Measurements from ENCODE around the gene FHIT. TPM values are rescaled to one million over a fixed set of nuclear protein-coding genes. Genes with fewer than 3 reads are reported as not detected.

Gene FHIT
- total RNA-seq, 2 donors from 2014 or later, result 10.4 to 15.8 TPM

DNA sequence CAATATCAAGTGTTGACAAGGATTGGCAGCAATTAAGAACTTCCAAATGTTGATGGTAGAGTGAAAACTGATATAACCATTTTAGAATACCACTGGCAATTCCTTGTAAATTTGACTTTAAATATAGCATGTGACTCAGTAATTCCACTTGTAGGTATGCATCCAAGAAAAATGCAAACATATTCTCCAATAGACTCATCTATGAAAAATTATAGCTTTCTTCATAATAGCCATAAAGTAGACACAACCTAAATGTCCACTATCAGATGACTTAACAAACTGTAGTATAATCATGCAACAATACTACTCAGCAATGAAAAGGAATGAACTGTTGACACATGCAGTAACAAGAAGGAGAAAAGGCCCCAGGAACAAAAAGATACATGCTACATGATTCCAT is 988.1 kb downstream of the FHIT start:
- no peak overlapping the region for H3K27ac ChIP-seq
- no peaks in the 10 kb centered on the region for H3K36me3 ChIP-seq (replicated peaks in 1 of 2; ENCODE audit: insufficient read depth in 1 of 2, low read depth in 2 of 2)
- DNase-seq, result no peak
- ATAC-seq, result no peak
- TF ChIP-seq, protein P1, sequence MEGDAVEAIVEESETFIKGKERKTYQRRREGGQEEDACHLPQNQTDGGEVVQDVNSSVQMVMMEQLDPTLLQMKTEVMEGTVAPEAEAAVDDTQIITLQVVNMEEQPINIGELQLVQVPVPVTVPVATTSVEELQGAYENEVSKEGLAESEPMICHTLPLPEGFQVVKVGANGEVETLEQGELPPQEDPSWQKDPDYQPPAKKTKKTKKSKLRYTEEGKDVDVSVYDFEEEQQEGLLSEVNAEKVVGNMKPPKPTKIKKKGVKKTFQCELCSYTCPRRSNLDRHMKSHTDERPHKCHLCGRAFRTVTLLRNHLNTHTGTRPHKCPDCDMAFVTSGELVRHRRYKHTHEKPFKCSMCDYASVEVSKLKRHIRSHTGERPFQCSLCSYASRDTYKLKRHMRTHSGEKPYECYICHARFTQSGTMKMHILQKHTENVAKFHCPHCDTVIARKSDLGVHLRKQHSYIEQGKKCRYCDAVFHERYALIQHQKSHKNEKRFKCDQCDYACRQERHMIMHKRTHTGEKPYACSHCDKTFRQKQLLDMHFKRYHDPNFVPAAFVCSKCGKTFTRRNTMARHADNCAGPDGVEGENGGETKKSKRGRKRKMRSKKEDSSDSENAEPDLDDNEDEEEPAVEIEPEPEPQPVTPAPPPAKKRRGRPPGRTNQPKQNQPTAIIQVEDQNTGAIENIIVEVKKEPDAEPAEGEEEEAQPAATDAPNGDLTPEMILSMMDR (IDR thresholded peaks at IDR 0.05), result no peak
- no peak for TF ChIP-seq POLR2A (IDR thresholded peaks at IDR 0.05)
- H3K27me3 ChIP-seq, result no peaks in the 10 kb centered on the region
- no peaks in the 10 kb centered on the region for H3K9me3 ChIP-seq
- no peak overlapping the region for H3K4me3 ChIP-seq
- intact Hi-C loops (cut with DNase I), result no loop called here
- no peaks in the 10 kb centered on the region for H3K4me1 ChIP-seq

GRCh38 chr3:60262546-60262945 is 988.7 kb downstream of the FHIT start:
- WGBS, 2 donors, result 69 to 82% methylated on average over 2 of the region's 2 CpGs
- no peaks in the 10 kb centered on the region for H3K4me1 ChIP-seq
- no peaks in the 10 kb centered on the region for H3K36me3 ChIP-seq (replicated peaks in 1 of 2; ENCODE audit: insufficient read depth in 1 of 2, low read depth in 2 of 2)
- no peak for ATAC-seq
- H3K27me3 ChIP-seq, result no peaks in the 10 kb centered on the region
- no peak for DNase-seq
- no peak overlapping the region for H3K27ac ChIP-seq
- TF ChIP-seq POLR2A (IDR thresholded peaks at IDR 0.05), result no peak
- TF ChIP-seq, protein P1 (IDR thresholded peaks at IDR 0.05), result no peak
- intact Hi-C loops (cut with DNase I), result no loop called here
- no peak overlapping the region for H3K4me3 ChIP-seq
- H3K9me3 ChIP-seq, result no peaks in the 10 kb centered on the region

GRCh38 chr3:60260546-60260945 is 990.7 kb downstream of the FHIT start:
- DNase-seq (no peak), ATAC-seq (no peak)
- TF ChIP-seq, protein P1 (IDR thresholded peaks at IDR 0.05), result no peak
- TF ChIP-seq POLR2A (IDR thresholded peaks at IDR 0.05), result no peak
- 53 to 62% methylated on average over 5 of the region's 5 CpGs for WGBS, 2 donors
- intact Hi-C loops (cut with DNase I), result no loop called here
- H3K27ac ChIP-seq, result no peak overlapping the region
- no peak overlapping the region for H3K4me3 ChIP-seq
- H3K36me3 ChIP-seq (replicated peaks in 1 of 2; ENCODE audit: insufficient read depth in 1 of 2, low read depth in 2 of 2), result no peaks in the 10 kb centered on the region
- H3K27me3 ChIP-seq, result no peaks in the 10 kb centered on the region
- no peaks in the 10 kb centered on the region for H3K9me3 ChIP-seq
- no peaks in the 10 kb centered on the region for H3K4me1 ChIP-seq

GRCh38 chr3:60250810-60251209 is 1000.4 kb downstream of the FHIT start:
- H3K9me3 ChIP-seq, result no peaks in the 10 kb centered on the region

DNA sequence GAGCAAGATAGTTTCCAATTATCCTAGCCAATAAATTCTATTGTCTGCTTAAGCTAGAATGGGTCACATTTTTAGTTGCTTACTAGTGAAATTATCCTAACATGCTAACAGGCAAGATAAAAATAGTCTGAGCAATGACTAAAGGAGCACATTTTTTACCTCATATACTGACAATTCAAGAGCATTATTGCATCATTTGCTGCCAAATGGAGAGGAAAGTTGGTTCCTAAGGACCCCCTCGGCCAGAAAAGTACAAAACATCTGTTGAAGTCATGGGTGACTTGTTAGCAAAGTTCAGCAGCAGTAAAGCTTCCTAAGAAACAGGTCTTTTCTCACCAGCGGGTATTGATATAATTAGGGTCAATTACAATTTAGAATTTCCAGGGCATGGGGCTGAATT is 1001.0 kb downstream of the FHIT start:
- Histone ChIP-seq H3K9me3 (no peaks in the 10 kb centered on the region), H3K27ac (no peak overlapping the region), H3K4me1 (no peaks in the 10 kb centered on the region), H3K4me3 (no peak overlapping the region), H3K27me3 (no peaks in the 10 kb centered on the region), H3K36me3 (replicated peaks in 1 of 2; ENCODE audit: insufficient read depth in 1 of 2, low read depth in 2 of 2) (no peaks in the 10 kb centered on the region)
- ATAC-seq (no peak), DNase-seq (no peak)
- WGBS, 2 donors, result 70 to 80% methylated on average over 2 of the region's 2 CpGs
- intact Hi-C loops (cut with DNase I), result no loop called here
- TF ChIP-seq, protein P1 (IDR thresholded peaks at IDR 0.05), result no peak
- TF ChIP-seq POLR2A (IDR thresholded peaks at IDR 0.05), result no peak

More at GRCh38 chr3:60250810-60251209, 1000.4 kb downstream of the FHIT start:
- H3K4me1 ChIP-seq, result no peaks in the 10 kb centered on the region
- intact Hi-C loops (cut with DNase I), result no loop called here
- no peaks in the 10 kb centered on the region for H3K36me3 ChIP-seq (replicated peaks in 1 of 2; ENCODE audit: insufficient read depth in 1 of 2, low read depth in 2 of 2)
- no peaks in the 10 kb centered on the region for H3K27me3 ChIP-seq
- WGBS, 2 donors, result 44 to 61% methylated on average over 3 of the region's 3 CpGs
- TF ChIP-seq, protein P1 (IDR thresholded peaks at IDR 0.05), result no peak
- no peak for TF ChIP-seq POLR2A (IDR thresholded peaks at IDR 0.05)
- H3K27ac ChIP-seq, result no peak overlapping the region
- DNase-seq (no peak), ATAC-seq (no peak)
- no peak overlapping the region for H3K4me3 ChIP-seq
